Upper lobe of left lung (tissue), 6 donors: ENCODE results near the gene SH2D3A. TPM values are rescaled to one million over a fixed set of nuclear protein-coding genes. Genes with fewer than 3 reads are reported as not detected.
"Not testable (repeated sequence)": the region's sequence is repeated elsewhere in the genome, so short reads cannot be mapped to it uniquely, and the experiment has no call there.

Experiments used
- ATAC-seq, 2 donors: fragments of 200-7000 bp; cut with Tn5 transposase; one replicate each; pipeline ENCODE4 v1.9.1; 2022; ENCODE audit warnings: mild to moderate bottlenecking in 2 of 2, moderate library complexity in 2 of 2; ENCODE audit not compliant: low FRiP score in 2 of 2
- DNase-seq, 2 donors: peaks; one replicate each; pipeline ENCODE4 v3.0.0-alpha.2; 2019 to 2020
- H3K27ac ChIP-seq, 4 donors: fragments of 200-600 bp; sonication (generic); one replicate each; pipeline ENCODE4 v1.5.1; 2016 to 2019
- H3K27me3 ChIP-seq, 4 donors: fragments of 200-600 bp; sonication (generic); one replicate each; pipeline ENCODE4 v1.5.1; 2017 to 2019
- H3K36me3 ChIP-seq, 4 donors: fragments of 200-600 bp; sonication (generic); one replicate each; pipeline ENCODE4 v1.5.1; 2016 to 2019
- H3K4me1 ChIP-seq, 4 donors: fragments of 200-600 bp; sonication (generic); one replicate each; pipeline ENCODE4 v1.5.1; 2018 to 2019
- H3K4me3 ChIP-seq, 4 donors: fragments of 200-600 bp; sonication (generic); one replicate each; pipeline ENCODE4 v1.5.1; 2017 to 2019; ENCODE audit warnings: mild to moderate bottlenecking in 2 of 4, moderate library complexity in 1 of 4
- H3K9me3 ChIP-seq, 4 donors: fragments of 200-600 bp; sonication (generic); one replicate each; pipeline ENCODE4 v1.5.1; 2018 to 2019
- CTCF ChIP-seq, 6 experiments: fragments of 450-650 bp in 4 of 6; fragments of 200-600 bp in 2 of 6; sonication (generic) in 2 of 6; IDR thresholded peaks; one replicate each; pipeline ENCODE4 v1.5.1; 2016 to 2019; ENCODE audit warnings: antibody characterized with exemption in 6 of 6
- EP300 ChIP-seq, 4 donors: sonication (generic); formaldehyde crosslinking; IDR thresholded peaks; one replicate each; pipeline ENCODE4 v1.5.1; 2017; ENCODE audit warnings: antibody characterized with exemption in 4 of 4, control low read depth in 2 of 4
- POLR2A ChIP-seq, 4 donors: fragments of 450-650 bp; IDR thresholded peaks; one replicate each; pipeline ENCODE4 v1.5.1; 2016 to 2017; ENCODE audit warnings: antibody characterized with exemption in 4 of 4, mild to moderate bottlenecking in 2 of 4
- POLR2AphosphoS5 ChIP-seq, 2 donors: sonication (generic); formaldehyde crosslinking; IDR thresholded peaks; one replicate each; pipeline ENCODE4 v1.5.1; 2017; ENCODE audit warnings: antibody characterized with exemption in 2 of 2
- WGBS, 2 donors: methylation state at CpG; one replicate each; pipeline ENCODE4 v1.1.5; 2017 to 2018; 5-methylcytosine and 5-hydroxymethylcytosine counted together
- total RNA-seq, 6 donors: library from RNA; depleted of rRNA in 4 of 6; stranded (reverse); fragments of >200 nt in 4 of 6; gene quantifications; one replicate each; pipeline versions ENCODE4 v1.1.0 to v1.2.1, GENCODE V29; 2016 to 2021
- donor health status: DM: no; HTN: no; CAD: no; lungs with moderate emphysema.
- donor health status: DM: no; HTN: yes; CAD: no; lungs with severe emphysema.

The SH2D3A gene
- total RNA-seq, 6 donors from 2014 or later, result 24.9 to 109 (median 35.8) TPM

DNA sequence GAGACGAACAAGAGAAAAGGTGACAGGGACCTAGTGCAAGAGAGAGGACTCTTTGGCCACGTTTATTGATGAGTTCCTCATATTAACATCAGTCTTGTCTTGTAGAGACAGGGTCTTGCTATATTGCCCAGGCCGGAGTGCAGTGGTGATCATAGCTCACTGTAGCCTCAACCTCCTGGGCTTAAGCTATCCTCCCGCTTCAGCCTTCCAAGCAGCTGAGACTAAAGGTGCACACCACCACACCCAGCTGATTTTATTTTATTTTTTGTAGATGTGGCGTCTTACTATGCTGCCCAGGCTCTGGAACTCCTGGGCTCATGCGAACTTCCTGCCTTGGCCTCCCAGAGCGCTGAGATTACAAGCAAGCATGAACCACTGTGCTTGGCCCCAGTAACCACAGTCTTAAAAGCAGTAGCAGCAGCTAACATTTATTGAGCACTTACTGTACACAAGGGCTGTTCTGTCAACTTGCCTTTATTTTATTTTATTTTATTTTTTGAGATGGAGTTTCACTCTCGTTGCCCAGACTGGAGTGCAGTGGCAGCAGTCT lies 1.1 kb upstream of the SH2D3A start:
- H3K4me3 ChIP-seq, result peak overlapping the region in 3 of 4 donors; percentile 50 to 56 (median 54)
- peaks cover 12 to 26% (median 21%) of the 10 kb centered on the region in 4 donors for H3K4me1 ChIP-seq
- DNase-seq (no peak), ATAC-seq (no peak)
- no peaks in the 10 kb centered on the region for H3K9me3 ChIP-seq
- H3K36me3 ChIP-seq, result no peaks in the 10 kb centered on the region
- TF ChIP-seq POLR2A (IDR thresholded peaks at IDR 0.05) (no peak), POLR2AphosphoS5 (IDR thresholded peaks at IDR 0.05) (no peak), EP300 (IDR thresholded peaks at IDR 0.05) (no peak), CTCF (IDR thresholded peaks at IDR 0.05) (no peak)
- H3K27me3 ChIP-seq, result no peaks in the 10 kb centered on the region
- WGBS, 2 donors, result 67 to 68% methylated on average over 8 of the region's 8 CpGs
- H3K27ac ChIP-seq, result peak overlapping the region; percentile 69 to 87 (median 76)

GRCh38 chr19:6767081-6767356 lies 216 bp downstream of the SH2D3A start:
- H3K36me3 ChIP-seq, result peaks cover 0 to under 1% (median 0%) of the 10 kb centered on the region in 4 donors
- DNase-seq (no peak), ATAC-seq (peak; percentile 25 to 68)
- H3K27me3 ChIP-seq, result no peaks in the 10 kb centered on the region
- H3K9me3 ChIP-seq, result no peaks in the 10 kb centered on the region
- H3K27ac ChIP-seq, result peak overlapping the region; percentile 49 to 87 (median 76)
- TF ChIP-seq CTCF (IDR thresholded peaks at IDR 0.05) (no peak), POLR2A (IDR thresholded peaks at IDR 0.05) (peak in 1 of 4 donors; percentile 73), EP300 (IDR thresholded peaks at IDR 0.05) (no peak)
- H3K4me1 ChIP-seq, result peaks cover 12 to 26% (median 21%) of the 10 kb centered on the region in 4 donors
- 1 to 4% methylated on average over 15 of the region's 15 CpGs for WGBS, 2 donors
- H3K4me3 ChIP-seq, result peak overlapping the region; percentile 24 to 56 (median 52)

DNA sequence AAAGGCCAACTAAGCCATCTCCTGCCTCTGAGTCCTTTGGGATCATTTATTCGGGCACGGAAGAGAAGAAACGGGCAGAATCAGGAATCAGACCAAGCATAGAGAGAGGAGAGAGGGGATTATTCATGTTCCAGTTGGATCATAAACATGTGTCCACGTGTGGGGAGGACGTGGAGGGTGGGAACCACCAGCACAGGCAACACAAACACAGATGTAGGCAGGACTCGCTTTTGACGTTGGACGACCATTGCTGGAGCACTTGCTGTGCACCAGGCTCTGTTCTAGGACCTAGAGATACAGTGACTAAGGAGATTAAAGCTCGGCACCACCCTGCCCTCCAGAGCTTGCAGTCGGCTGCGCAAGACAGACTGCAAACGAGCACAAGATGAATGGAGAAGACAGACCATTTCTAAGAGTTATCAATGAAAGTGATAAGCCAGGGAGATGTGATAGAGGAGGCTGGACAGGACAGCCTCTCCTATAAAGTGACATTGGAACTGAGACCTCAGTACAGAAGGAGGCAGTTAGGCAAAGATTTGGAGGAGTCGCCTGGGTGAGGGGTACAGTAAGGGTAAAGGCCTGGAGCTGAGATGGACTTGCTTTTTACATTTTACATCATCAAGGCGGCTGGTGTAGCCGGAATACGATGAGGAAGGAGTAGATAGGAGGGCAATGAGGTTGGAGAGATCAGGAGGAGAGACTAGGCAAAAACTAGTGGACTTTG lies 716 bp downstream of the SH2D3A start:
- 31 to 45% methylated on average over 16 of the region's 16 CpGs for WGBS, 2 donors
- Histone ChIP-seq H3K27me3 (no peaks in the 10 kb centered on the region), H3K4me3 (peak overlapping the region; percentile 24 to 56 (median 52)), H3K36me3 (peaks cover 0 to 3% (median 0%) of the 10 kb centered on the region in 4 donors), H3K4me1 (peaks cover 12 to 26% (median 21%) of the 10 kb centered on the region in 4 donors), H3K27ac (peak overlapping the region; percentile 49 to 87 (median 76)), H3K9me3 (no peaks in the 10 kb centered on the region)
- ATAC-seq (no peak), DNase-seq (no peak)
- TF ChIP-seq EP300 (IDR thresholded peaks at IDR 0.05) (no peak), CTCF (IDR thresholded peaks at IDR 0.05) (no peak), POLR2A (IDR thresholded peaks at IDR 0.05) (no peak), POLR2AphosphoS5 (IDR thresholded peaks at IDR 0.05) (no peak)

GRCh38 chr19:6765738-6766356 lies 1.4 kb downstream of the SH2D3A start:
- H3K27me3 ChIP-seq, result no peaks in the 10 kb centered on the region
- ATAC-seq, result peak; percentile 35 to 88
- peak overlapping the region; percentile 49 to 87 (median 76) for H3K27ac ChIP-seq
- H3K4me1 ChIP-seq, result peaks cover 12 to 26% (median 21%) of the 10 kb centered on the region in 4 donors
- peak; percentile 57 to 74 for TF ChIP-seq POLR2AphosphoS5 (IDR thresholded peaks at IDR 0.05)
- TF ChIP-seq EP300 (IDR thresholded peaks at IDR 0.05), result peak in 2 of 4 donors; percentile 21 to 81
- peak in 1 of 6 experiments; percentile 14 for TF ChIP-seq CTCF (IDR thresholded peaks at IDR 0.05)
- TF ChIP-seq POLR2A (IDR thresholded peaks at IDR 0.05), result peak in 2 of 4 donors; percentile 41 to 69
- peak overlapping the region in 3 of 4 donors; percentile 50 to 56 (median 54) for H3K4me3 ChIP-seq
- DNase-seq, result peak; percentile 92 to 97
- 34 to 40% methylated on average over 5 to 8 of the region's 8 CpGs for WGBS, 2 donors
- H3K36me3 ChIP-seq, result peaks cover 0 to 3% (median 0%) of the 10 kb centered on the region in 4 donors
- no peaks in the 10 kb centered on the region for H3K9me3 ChIP-seq

- not testable (repeated sequence) for ATAC-seq
- WGBS, 2 donors, result 87% methylated on average over 8 of the region's 8 CpGs
- peaks cover 12 to 14% (median 14%) of the 10 kb centered on the region in 4 donors for H3K4me1 ChIP-seq
Measured at GRCh38 chr19:6762253-6762797, 4.9 kb downstream of the SH2D3A start.

More at GRCh38 chr19:6762253-6762797, 4.9 kb downstream of the SH2D3A start:
- H3K4me3 ChIP-seq, H3K27me3 ChIP-seq, H3K36me3 ChIP-seq, H3K27ac ChIP-seq, DNase-seq, H3K9me3 ChIP-seq: not testable (repeated sequence)
